Smooth muscle cell of the pulmonary artery (primary cell): ENCODE data around the gene MREG. TPM values are rescaled to one million over a fixed set of nuclear protein-coding genes. Genes with fewer than 3 reads are reported as not detected.

ENCODE experiments used
- total RNA-seq: library from RNA; depleted of rRNA; stranded (reverse); fragments of >200 nt; gene quantifications from 2 replicates; pipeline ENCODE4 v1.2.3, GENCODE V29; 2014

The MREG gene
- total RNA-seq = 2.8 and 4.4 TPM in 2 replicates

GRCh38 chr2:216013080-216013909 lies at the start of gene MREG:
MREG (minus strand) TSS chr2:216013551; CDS start chr2:216013327, 224 bp downstream.

Other genes starting within 250 kb of the MREG start
- gene PECR, start 68.3 kb upstream of the MREG start, total RNA-seq = 14.0 and 17.8 TPM in 2 replicates
- gene TMEM169, start 68.4 kb upstream of the MREG start, total RNA-seq = 0.26 and 0.83 TPM in 2 replicates
- gene XRCC5, start 95.8 kb upstream of the MREG start, total RNA-seq = 180 TPM in 2 replicates